Calu3 (cell line): ENCODE results near the gene CIDEB. TPM values are rescaled to one million over a fixed set of nuclear protein-coding genes. Genes with fewer than 3 reads are reported as not detected.

Experiments
- BruUV-seq: library from RNA; stranded (reverse); fragments of 400-500 nt; replicated peaks from 2 replicates; lab custom pipeline; 2021; lab: Mats Ljungman, UMichigan
- CTCF ChIA-PET: fragments of 300-600 bp; sonication (Branson Sonifier 250); formaldehyde crosslinking; loops from one replicate; lab custom pipeline; 2022; ENCODE audit warnings: antibody characterized with exemption; lab: Charles Lee
- DNase-seq: peaks from one replicate; pipeline ENCODE4 v3.0.0; 2022
- H3K27ac Mint-ChIP-seq: one replicate; pipeline ENCODE4 v1.8.0; 2022; ENCODE audit warnings: mixed read lengths; ENCODE audit not compliant: unreplicated experiment
- H3K27me3 Mint-ChIP-seq: one replicate; pipeline ENCODE4 v1.8.0; 2022; ENCODE audit warnings: mixed read lengths; ENCODE audit not compliant: unreplicated experiment
- H3K36me3 Mint-ChIP-seq: one replicate; pipeline ENCODE4 v1.8.0; 2022; ENCODE audit warnings: mild to moderate bottlenecking, moderate library complexity, mixed read lengths; ENCODE audit not compliant: insufficient read depth, unreplicated experiment
- H3K4me1 Mint-ChIP-seq: one replicate; pipeline ENCODE4 v1.8.0; 2022; ENCODE audit warnings: mild to moderate bottlenecking, low read depth, mixed read lengths; ENCODE audit not compliant: unreplicated experiment
- H3K4me3 Mint-ChIP-seq: one replicate; pipeline ENCODE4 v1.8.0; 2022; ENCODE audit warnings: mild to moderate bottlenecking, low read depth, moderate library complexity, mixed read lengths; ENCODE audit not compliant: unreplicated experiment
- H3K9me3 Mint-ChIP-seq: one replicate; pipeline ENCODE4 v1.8.0; 2022; ENCODE audit warnings: low read depth, mixed read lengths; ENCODE audit not compliant: unreplicated experiment
- CTCF ChIP-seq: fragments of 200-600 bp; IDR thresholded peaks from one replicate; pipeline ENCODE4 v1.8.0; 2022; ENCODE audit warnings: antibody characterized with exemption; ENCODE audit not compliant: unreplicated experiment
- intact Hi-C: fragments of 100-400 bp; cut with micrococcal nuclease; formaldehyde crosslinking; loops from one replicate; pipeline ENCODE4 v1.10.0; 2022; ENCODE audit not compliant: unreplicated experiment
- total RNA-seq: library from RNA; stranded (reverse); gene quantifications from 2 replicates; pipeline ENCODE4 v1.2.3, GENCODE V29; 2022

CIDEB gene
- total RNA-seq, 1 experiment from 2014 or later, result not detected

GRCh38 chr14:24300326-24300980 is 7.3 kb downstream of the CIDEB start:
- H3K4me3 Mint-ChIP-seq, result peak overlapping the region; percentile 90
- intact Hi-C loops, result no loop called here
- H3K4me1 Mint-ChIP-seq, result peaks cover 32% of the 10 kb centered on the region
- H3K27ac Mint-ChIP-seq, result no peak overlapping the region
- no peaks in the 10 kb centered on the region for H3K27me3 Mint-ChIP-seq
- H3K36me3 Mint-ChIP-seq, result peaks cover 38% of the 10 kb centered on the region
- no peaks in the 10 kb centered on the region for H3K9me3 Mint-ChIP-seq
- BruUV-seq, result no TSS peak
- no peak for DNase-seq
- no peak for TF ChIP-seq CTCF
- CTCF ChIA-PET, result interaction anchor here (0.8 to 4.2 kb wide), 6 partner anchors 7 to 85 kb away, joined by 3 to 108 read pairs (median 4); partner anchors contain the start of genes CIDEB, MDP1 and TINF2

DNA sequence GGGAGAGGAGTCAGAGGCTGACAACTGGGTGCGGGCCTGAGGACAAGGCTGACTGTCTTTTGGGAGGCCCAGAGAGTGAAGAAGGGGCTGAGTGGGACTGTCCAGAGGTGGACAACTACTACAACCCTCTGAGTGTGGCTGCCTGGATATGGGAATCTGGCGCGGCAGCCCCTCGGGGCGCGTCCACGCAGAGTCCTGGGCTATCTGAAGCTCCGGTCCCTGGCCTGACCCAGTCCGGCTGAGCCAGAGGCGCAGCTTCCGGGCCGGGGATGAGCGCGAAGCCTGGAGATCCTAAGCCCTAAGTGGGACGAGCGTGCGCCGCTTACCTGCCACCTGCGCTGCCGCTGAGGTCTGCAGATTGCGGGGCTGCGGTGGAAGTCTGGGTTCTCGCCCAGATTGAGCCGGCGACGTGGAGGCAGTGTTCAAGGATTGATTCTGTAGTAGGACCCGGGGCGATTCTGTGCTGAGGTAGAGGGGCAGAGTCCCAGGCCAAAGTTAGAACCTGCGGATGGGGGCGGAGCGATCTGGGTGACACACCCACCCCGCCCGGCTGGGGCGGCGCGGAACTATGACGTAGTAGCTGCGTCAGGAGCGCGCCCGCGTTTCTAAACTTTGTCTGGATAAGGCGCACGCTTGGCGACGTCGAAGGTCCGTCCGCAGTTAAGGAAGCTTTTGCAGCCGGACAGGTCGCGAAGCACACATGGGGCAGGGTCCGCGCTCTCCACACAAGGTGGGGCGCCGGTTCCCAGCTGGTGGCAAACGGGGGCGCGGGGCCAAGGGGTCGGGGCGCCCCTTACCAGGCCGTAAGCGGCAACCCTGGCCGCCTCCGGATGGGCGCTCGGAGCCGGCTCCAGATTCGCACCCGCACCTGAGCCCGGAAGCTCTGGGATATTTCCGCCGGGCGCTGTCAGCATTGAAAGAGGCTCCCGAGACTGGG is 8.3 kb downstream of the CIDEB start, which contains the start of the genes DHRS1 and NOP9:
Gene DHRS1, minus strand, starts transcription at position 526 of the 937 bp plus-strand sequence. CDS start 674 bp downstream, outside the sequence.
Gene NOP9, plus strand, starts transcription at position 596 of the 937 bp plus-strand sequence. Its CDS starts 105 bp downstream, at position 701.
- peak; percentile 94 for DNase-seq
- H3K9me3 Mint-ChIP-seq, result no peaks in the 10 kb centered on the region
- CTCF ChIA-PET, result interaction anchor here (0.6 to 4.2 kb wide), 9 partner anchors 8 to 153 kb away, joined by 3 to 108 read pairs (median 3); partner anchors contain the start of genes CIDEB, MDP1, RABGGTA and TINF2
- peak within 1 kb of the TSS; percentile 90 for H3K4me3 Mint-ChIP-seq
- peaks cover 38% of the 10 kb centered on the region for H3K36me3 Mint-ChIP-seq
- H3K27ac Mint-ChIP-seq, result peak within 1 kb of the TSS; percentile 88
- BruUV-seq, result TSS peak; percentile 75
- TF ChIP-seq CTCF, result no peak
- intact Hi-C loops, result no loop called here
- H3K4me1 Mint-ChIP-seq, result peaks cover 32% of the 10 kb centered on the region
- H3K27me3 Mint-ChIP-seq, result no peaks in the 10 kb centered on the region

- H3K27ac Mint-ChIP-seq, result peak overlapping the region; percentile 88
- CTCF ChIA-PET, result interaction anchor here (0.6 to 4.2 kb wide), 6 partner anchors 9 to 152 kb away, joined by 3 to 108 read pairs (median 4); partner anchors contain the start of genes CIDEB, RABGGTA and TINF2
- peak; percentile 60 for DNase-seq
- no peaks in the 10 kb centered on the region for H3K27me3 Mint-ChIP-seq
- H3K9me3 Mint-ChIP-seq, result no peaks in the 10 kb centered on the region
- H3K36me3 Mint-ChIP-seq, result peaks cover 35% of the 10 kb centered on the region
- H3K4me3 Mint-ChIP-seq, result peak overlapping the region; percentile 90
- BruUV-seq, result no TSS peak
- H3K4me1 Mint-ChIP-seq, result peaks cover 32% of the 10 kb centered on the region
- intact Hi-C loops, result no loop called here
- TF ChIP-seq CTCF, result no peak
Measured at GRCh38 chr14:24298892-24299254, 8.9 kb downstream of the CIDEB start.
